Measurements from ENCODE around the gene CXCR3. TPM values are rescaled to one million over a fixed set of nuclear protein-coding genes. Genes with fewer than 3 reads are reported as not detected.

CXCR3 gene
- total RNA-seq = not detected in 2 replicates
- long read RNA-seq = 0 reads

DNA sequence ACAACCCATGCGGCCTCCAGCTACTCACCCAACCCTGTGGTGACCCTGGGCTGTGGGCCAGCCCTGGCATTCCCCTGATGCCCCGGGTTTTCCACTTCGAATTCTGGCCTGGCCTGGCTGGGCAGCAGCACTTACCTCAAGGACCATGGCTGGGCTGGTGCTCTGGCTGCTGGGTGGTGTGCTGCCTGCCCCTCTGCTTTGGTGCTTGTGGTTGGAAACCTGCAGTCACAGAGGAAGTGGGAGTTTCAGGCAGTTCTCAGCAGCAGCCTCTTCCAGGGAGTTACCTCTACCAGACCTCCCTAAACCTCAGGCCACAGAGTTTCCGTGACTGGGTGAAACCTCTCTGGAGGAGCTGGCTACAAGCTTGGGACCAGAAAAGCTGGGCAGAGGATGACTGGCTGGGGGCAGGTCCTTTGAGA, at the start of gene CXCR3:
TSS of gene CXCR3 (minus strand) at position 209 of the 419 bp plus-strand sequence. CDS start at position 147, 62 bp downstream.
- TF ChIP-seq, protein P1, sequence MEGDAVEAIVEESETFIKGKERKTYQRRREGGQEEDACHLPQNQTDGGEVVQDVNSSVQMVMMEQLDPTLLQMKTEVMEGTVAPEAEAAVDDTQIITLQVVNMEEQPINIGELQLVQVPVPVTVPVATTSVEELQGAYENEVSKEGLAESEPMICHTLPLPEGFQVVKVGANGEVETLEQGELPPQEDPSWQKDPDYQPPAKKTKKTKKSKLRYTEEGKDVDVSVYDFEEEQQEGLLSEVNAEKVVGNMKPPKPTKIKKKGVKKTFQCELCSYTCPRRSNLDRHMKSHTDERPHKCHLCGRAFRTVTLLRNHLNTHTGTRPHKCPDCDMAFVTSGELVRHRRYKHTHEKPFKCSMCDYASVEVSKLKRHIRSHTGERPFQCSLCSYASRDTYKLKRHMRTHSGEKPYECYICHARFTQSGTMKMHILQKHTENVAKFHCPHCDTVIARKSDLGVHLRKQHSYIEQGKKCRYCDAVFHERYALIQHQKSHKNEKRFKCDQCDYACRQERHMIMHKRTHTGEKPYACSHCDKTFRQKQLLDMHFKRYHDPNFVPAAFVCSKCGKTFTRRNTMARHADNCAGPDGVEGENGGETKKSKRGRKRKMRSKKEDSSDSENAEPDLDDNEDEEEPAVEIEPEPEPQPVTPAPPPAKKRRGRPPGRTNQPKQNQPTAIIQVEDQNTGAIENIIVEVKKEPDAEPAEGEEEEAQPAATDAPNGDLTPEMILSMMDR (IDR thresholded peaks at IDR 0.05) = no peak
- peaks cover 11% of the 10 kb centered on the region for H3K36me3 Mint-ChIP-seq (ENCODE audit: unreplicated experiment)
- H3K9me3 Mint-ChIP-seq (ENCODE audit: unreplicated experiment) = no peaks in the 10 kb centered on the region
- H3K27ac Mint-ChIP-seq (ENCODE audit: unreplicated experiment) = no peak within 1 kb of the TSS
- no peaks in the 10 kb centered on the region for H3K4me1 Mint-ChIP-seq (ENCODE audit: unreplicated experiment)
- H3K4me3 Mint-ChIP-seq (ENCODE audit: unreplicated experiment) = no peak within 1 kb of the TSS
- DNase-seq (ENCODE audit: extremely low spot score, unreplicated experiment) = no peak
- no peaks in the 10 kb centered on the region for H3K27me3 Mint-ChIP-seq (ENCODE audit: unreplicated experiment)

DNA sequence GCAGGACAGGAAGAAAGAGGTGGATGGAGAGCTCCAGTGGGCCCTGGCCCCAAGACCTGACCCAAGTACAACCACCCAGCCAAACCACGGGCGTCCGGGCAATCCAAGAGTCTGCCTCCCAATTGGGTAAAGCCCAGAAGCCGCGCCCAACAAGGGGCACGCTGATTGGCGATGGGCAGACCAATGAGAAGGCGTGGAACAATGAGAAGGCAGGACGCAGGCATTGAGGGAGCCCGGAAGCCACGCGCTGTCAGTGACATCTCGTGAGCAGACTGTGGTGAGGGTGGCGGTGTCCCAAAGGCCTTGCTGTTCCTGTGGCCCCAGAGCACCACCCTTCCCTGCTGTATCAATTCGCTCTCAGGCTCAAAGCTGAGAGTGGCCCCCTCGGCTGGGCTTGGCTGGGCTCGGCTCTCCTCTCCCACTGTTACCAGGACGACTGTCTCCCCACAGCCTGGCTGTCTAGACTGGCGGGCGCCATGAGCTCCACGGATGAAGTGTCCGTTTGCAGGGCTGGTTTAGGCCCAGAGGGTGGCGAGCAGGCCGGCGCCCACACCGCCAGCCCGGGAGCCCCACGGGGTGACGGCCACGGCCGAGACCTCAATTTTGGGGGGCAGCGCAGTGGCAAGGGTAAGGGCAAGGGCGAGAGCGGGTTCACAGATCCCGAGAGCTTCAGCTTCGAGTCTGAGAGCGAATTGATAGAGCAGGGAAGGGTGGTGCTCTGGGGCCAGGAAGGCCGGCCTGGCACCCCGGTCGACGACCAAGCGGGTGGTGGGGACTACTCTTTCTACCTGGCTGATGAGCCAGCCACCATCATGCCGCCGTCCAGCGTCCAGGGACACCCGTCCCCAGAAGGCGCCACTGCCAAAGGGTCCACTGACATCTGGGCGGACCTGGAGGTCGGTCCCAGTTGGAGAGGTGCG, 49.3 kb upstream of the CXCR3 start, which contains the start of gene LOC101059915:
TSS of gene LOC101059915 (plus strand) at position 219 of the 920 bp plus-strand sequence.
- no peaks in the 10 kb centered on the region for H3K36me3 Mint-ChIP-seq (ENCODE audit: unreplicated experiment)
- no peaks in the 10 kb centered on the region for H3K9me3 Mint-ChIP-seq (ENCODE audit: unreplicated experiment)
- no peak within 1 kb of the TSS for H3K27ac Mint-ChIP-seq (ENCODE audit: unreplicated experiment)
- TF ChIP-seq, protein P1 (IDR thresholded peaks at IDR 0.05) = no peak
- H3K27me3 Mint-ChIP-seq (ENCODE audit: unreplicated experiment) = no peaks in the 10 kb centered on the region
- no peak within 1 kb of the TSS for H3K4me3 Mint-ChIP-seq (ENCODE audit: unreplicated experiment)
- no peak for DNase-seq (ENCODE audit: extremely low spot score, unreplicated experiment)
- H3K4me1 Mint-ChIP-seq (ENCODE audit: unreplicated experiment) = no peaks in the 10 kb centered on the region

DNA sequence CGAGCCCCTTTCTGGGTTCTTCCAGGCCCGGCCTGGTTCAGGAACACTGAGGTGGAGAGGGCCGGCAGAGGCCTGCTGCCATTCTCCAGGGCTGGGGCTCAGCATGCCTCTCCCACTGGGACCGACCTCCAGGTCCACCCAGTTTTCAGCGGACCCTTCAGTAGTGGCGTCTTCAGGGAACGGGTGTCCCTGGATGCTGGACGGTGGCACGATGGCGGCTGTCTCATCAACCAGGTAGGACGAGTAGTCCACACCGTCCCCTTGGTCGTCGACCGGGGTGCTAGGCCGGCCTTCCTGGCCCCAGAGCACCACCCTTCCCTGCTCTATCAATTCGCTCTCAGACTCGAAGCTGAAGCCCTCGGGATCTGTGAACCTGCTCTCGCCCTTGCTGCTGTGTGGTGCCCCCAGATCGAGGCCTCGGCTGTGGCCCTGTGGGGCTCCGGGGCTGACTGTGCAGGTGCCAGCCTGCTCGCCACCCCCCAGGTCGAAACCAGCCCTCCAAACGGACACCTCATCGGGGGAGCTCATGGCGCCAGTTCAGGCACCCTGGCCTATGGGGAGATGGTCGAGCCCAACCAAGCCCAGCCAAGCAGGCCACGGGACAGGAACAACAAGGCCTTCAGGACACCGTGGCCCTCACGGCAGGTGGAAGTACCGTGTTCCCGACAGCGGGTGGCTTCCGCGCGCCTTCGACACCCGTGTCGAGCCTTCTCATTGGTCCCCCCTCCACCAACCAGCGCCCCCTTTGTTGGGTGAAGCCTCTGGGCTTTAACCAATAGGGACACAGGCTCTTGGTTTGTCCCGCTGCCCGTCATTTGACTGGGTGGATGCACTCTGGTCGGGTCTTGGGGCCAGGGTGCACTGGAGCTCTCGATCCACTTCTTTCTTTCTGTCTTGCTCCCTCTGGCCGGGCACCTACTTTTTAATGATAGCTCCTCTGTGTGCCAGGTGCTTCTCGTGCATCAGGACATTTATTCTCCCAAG, 48.2 kb upstream of the CXCR3 start:
- Mint-ChIP-seq H3K36me3 (ENCODE audit: unreplicated experiment) (no peaks in the 10 kb centered on the region), H3K4me3 (ENCODE audit: unreplicated experiment) (no peak overlapping the region), H3K4me1 (ENCODE audit: unreplicated experiment) (no peaks in the 10 kb centered on the region), H3K27me3 (ENCODE audit: unreplicated experiment) (no peaks in the 10 kb centered on the region), H3K27ac (ENCODE audit: unreplicated experiment) (no peak overlapping the region), H3K9me3 (ENCODE audit: unreplicated experiment) (no peaks in the 10 kb centered on the region)
- DNase-seq (ENCODE audit: extremely low spot score, unreplicated experiment) = no peak
- TF ChIP-seq, protein P1 (IDR thresholded peaks at IDR 0.05) = no peak

DNA sequence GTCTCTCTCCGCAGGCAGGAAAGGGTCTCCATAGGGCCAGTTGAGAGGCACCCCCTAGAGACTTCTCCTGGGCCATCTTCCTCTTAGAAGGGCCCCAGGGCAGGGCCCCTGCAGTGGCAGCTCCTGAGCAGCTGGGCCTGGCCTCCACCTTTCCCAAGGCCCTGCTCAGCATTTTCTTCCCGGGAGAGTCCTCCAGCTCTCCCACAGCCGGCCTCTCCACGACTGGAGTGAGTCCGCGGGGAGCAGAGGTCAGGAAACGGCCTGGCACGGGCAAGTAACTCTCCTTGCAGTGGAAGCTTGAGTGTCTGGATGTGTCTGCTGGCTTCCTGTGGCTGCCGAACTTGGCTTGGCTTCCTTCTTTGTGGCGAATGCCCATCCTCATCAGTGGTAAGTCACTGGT, 47.4 kb upstream of the CXCR3 start:
- Mint-ChIP-seq H3K4me3 (ENCODE audit: unreplicated experiment) (no peak overlapping the region), H3K9me3 (ENCODE audit: unreplicated experiment) (no peaks in the 10 kb centered on the region), H3K4me1 (ENCODE audit: unreplicated experiment) (no peaks in the 10 kb centered on the region), H3K27ac (ENCODE audit: unreplicated experiment) (no peak overlapping the region), H3K27me3 (ENCODE audit: unreplicated experiment) (no peaks in the 10 kb centered on the region), H3K36me3 (ENCODE audit: unreplicated experiment) (no peaks in the 10 kb centered on the region)
- TF ChIP-seq, protein P1 (IDR thresholded peaks at IDR 0.05) = no peak
- no peak for DNase-seq (ENCODE audit: extremely low spot score, unreplicated experiment)

All from osteocyte (in vitro differentiated cells).